SK-MEL-5 (cell line): ENCODE measurements around the gene SLC22A12. TPM values are rescaled to one million over a fixed set of nuclear protein-coding genes. Genes with fewer than 3 reads are reported as not detected.

Experiments used
- DNase-seq: peaks from one replicate; pipeline ENCODE4 v3.0.0-alpha.2; 2016; ENCODE audit warnings: low read depth, low spot score
- in situ Hi-C: cut with HindIII; loops from 2 replicates; pipeline ENCODE4 v1.10.0; 2016; ENCODE audit warnings: low sequenced_read_pairs, high pct_unique_total_duplicates, low pct_unique_long_range_greater_than_20kb
- total RNA-seq: library from RNA; depleted of rRNA; stranded (reverse); fragments of >200 nt; shearing (Covaris generic); gene quantifications from 2 replicates; pipeline ENCODE4 v1.2.3, GENCODE V29; 2014

SLC22A12 gene
- total RNA-seq, 1 experiment from 2014 or later = not detected

DNA sequence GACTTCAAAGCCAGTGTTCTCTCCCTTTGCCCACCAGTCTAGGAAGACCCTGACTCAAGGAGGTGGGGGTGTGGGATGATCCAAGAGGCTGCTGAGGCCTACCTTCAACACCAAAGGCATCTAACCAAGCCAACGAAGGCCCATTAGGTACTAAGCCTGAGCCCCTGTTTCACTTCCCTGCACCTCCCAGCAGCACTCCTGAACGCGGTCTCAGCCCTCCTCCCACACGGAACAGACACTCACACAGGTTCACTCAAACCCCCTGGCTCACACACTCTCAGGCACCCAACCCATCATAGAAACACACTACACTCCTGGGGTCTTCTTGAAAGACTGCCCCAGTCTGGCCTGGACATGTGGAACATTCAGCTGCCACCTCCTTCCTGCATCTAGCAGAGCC is 40.7 kb downstream of the SLC22A12 start:
- no peak for DNase-seq
- in situ Hi-C loops = no loop called here

DNA sequence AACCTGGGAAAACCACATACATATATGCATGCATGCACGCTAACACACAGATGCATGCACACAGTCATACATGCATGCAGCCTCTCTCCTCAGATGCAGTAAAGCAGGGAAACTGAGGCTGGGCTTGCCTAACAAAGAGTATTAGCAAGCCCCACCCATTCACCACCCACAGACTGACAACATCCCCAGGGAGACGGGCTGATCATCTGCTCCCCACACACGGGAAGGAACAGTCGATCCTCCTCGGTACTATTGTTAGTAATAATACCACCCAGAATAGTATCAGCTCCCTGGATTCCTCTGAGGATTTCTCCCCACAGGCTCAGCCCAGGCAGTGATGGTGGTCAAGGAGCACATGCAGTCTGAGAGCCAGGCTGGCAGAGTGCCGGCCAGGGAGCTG is 41.2 kb downstream of the SLC22A12 start:
- no peak for DNase-seq
- in situ Hi-C loops = no loop called here

DNA sequence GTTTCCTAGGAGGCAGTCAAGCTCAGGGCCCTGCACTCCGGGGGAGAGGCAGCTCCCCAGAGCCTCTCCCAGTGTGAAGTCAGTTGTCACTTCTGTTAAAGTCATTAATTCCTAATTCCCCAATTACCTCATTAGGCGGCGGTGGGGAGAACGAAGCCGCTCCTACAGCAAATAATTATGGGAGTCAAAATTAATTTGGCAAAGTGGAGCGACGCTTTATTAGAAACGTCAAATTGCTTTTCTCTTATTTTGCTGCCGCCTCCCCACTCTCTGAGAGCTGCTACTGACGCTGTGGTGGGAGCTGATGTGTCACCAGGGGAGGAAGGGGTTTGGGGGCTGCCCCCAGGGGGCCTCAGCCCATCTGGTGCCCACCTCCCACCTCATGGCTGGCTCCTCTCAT is 41.6 kb downstream of the SLC22A12 start:
- in situ Hi-C loops = no loop called here
- no peak for DNase-seq

- no peak for DNase-seq
- in situ Hi-C loops = no loop called here
These were observed 42.6 kb downstream of the SLC22A12 start for GRCh38 chr11:64633555-64634159.

- no peak for DNase-seq
- in situ Hi-C loops = no loop called here
These were observed 46.5 kb downstream of the SLC22A12 start for GRCh38 chr11:64637334-64638017.

DNA sequence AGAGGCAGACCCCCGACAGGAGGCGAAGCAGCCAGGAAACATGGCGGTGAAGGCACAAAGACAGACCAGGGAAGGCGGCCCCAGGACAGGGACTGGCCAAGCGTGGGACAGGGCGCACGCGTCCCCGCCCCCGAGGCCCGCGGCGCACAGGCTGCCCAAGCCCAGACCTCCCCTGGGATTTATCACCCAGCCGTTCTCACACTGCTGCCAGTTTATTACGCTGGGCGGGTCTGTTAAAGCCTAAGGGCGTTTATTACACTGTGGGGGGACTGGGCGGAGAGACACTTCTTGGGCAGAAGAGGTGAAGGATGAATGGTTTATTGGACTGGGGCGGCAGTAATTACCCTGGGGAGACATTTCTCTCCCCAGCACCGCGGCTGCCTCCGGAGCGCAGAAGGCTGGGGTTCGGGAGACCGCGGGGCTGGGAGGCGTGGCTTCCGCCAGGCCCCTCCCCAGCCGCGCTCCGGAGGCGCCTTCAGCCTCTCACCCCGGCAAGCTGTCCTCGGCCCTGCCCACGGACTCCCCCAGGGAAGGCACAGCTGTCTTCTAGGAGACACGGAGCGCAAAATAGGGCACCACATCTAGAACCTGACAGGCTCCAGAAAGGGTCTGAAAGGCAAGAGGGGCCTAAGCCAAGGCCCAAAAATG is 47.1 kb downstream of the SLC22A12 start:
- DNase-seq = no peak
- in situ Hi-C loops = no loop called here

GRCh38 chr11:64638829-64639228 is 47.8 kb downstream of the SLC22A12 start:
- no peak for DNase-seq
- in situ Hi-C loops = no loop called here

DNA sequence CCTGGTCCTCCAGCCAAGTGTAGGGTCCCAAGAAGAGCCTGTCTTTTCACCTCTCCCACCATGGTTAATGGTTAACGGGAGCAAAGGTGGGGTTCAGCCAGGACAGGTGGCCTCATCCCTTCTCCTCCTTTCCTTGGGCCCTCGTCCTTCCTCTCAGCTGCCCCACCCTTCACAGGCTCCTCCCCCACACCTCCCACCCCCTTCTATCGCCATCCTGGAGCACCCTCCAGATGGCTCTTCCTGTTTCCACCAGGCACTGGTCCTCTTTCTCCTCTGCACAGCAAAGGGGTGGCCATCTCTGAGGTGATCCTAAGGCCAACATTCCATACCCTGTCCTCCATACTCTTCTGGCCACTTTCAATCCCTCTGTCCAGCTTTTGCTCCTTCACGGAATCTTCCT is 48.9 kb downstream of the SLC22A12 start:
- in situ Hi-C loops = no loop called here
- DNase-seq = no peak

DNA sequence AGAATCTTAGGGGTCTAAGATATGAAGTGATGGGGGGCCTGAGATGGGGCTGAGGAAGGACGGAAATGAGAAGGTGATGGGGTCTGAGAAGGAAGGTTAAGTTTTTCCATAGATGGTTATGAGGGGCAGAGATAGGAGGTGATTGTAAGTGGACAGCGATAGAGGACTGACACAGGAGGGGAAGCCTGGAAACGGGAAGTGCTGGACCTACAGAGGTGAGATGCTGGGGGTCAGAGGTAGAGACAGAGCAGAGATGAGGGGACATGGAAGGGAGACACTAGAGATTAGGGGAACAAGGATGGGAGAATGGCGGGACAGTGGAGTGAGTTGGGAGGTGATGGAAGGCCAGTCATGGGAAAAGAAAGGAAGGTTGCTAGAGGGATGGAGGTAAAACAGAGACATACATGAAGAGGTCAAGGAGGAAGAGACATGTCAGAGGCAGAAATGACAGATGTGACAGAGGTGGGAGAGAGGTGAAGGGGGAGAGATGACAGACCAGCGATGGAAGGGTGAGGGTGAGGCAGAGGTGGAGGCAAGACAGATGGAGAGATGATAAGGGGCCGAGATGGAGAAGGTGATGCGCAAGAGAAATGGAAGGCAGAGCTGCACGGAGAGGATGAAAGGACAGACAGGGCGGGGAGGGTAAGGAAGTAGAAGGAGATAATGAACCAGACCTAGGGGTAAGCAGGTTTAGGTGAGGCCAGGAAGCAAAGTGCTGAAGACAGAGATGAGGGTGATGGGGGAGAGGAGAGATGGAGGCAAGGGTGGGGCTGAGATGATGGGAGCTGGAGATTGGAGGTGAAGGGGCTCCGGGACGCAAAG is 50.8 kb downstream of the SLC22A12 start:
- in situ Hi-C loops = no loop called here
- DNase-seq = no peak

- in situ Hi-C loops = no loop called here
- DNase-seq = no peak
These were observed 51.4 kb downstream of the SLC22A12 start for GRCh38 chr11:64642418-64642735.

- in situ Hi-C loops = no loop called here
- no peak for DNase-seq
These were observed 51.8 kb downstream of the SLC22A12 start for GRCh38 chr11:64642871-64643255.

DNA sequence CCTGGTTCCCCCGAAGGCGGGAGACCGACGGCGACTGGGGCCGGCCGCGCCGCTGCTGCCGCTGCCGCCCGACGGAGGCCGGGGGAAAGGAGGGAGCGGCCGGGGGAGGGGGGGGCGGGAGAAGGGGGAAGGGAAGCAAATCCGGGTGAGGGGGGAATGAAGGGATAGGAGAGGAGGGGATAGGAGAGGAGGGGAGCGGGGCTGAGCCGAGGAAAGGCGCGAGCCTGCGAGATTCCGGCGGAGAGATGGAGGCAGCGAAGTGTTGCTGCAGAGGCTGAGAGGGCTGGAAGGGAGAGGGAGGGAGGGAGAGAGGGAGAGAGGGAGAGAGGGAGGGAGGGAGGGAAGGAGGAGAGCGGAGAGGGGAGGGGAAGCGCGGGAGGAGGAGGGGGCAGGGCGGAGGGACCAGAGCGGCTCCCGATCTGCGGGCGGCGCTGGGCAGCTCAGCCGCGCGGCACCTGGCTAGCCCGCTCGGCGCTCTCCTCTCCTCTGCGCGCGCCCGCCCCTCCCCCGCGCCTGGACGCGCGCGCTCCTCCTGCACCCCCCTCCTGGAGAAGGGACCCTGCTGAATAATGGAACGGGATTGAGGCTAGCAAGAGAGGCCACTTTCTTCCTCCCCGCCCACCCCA is 52.3 kb downstream of the SLC22A12 start:
- in situ Hi-C loops = no loop called here
- no peak for DNase-seq

DNA sequence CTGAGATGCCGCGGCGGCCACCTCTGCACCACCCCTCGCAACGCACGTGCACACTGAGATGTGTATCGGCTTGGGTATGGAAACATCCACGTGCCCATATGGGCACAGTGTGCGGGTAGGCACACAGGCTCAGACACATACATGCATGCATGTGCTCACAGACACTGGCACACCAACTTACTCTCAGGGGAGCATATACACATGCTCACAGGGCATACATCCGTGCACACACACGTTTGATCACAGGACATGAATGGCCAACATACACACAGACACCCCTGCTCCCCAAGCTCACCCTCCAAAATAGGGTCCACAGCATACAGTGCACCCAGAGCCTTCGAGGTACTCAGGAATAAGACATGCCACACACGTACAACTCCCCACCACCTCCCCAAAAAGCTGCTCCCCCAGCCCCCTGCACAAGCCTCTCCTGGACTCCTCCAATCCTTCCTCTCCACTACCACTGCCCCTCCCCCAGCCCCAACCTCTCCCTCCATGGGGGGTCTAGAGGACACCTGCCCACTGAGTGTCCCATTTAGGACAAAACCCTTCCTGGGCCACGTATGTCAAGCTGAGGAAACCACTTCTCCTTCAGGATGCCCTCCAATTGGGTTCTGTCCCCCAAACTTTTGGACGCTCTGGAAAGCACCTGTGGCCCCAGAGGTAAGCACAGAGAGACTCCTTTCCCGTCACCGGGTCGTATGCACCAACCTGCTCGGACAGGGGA is 53.1 kb downstream of the SLC22A12 start:
- no peak for DNase-seq
- in situ Hi-C loops = no loop called here

GRCh38 chr11:64644647-64645275 is 53.7 kb downstream of the SLC22A12 start:
- in situ Hi-C loops = no loop called here
- no peak for DNase-seq

DNA sequence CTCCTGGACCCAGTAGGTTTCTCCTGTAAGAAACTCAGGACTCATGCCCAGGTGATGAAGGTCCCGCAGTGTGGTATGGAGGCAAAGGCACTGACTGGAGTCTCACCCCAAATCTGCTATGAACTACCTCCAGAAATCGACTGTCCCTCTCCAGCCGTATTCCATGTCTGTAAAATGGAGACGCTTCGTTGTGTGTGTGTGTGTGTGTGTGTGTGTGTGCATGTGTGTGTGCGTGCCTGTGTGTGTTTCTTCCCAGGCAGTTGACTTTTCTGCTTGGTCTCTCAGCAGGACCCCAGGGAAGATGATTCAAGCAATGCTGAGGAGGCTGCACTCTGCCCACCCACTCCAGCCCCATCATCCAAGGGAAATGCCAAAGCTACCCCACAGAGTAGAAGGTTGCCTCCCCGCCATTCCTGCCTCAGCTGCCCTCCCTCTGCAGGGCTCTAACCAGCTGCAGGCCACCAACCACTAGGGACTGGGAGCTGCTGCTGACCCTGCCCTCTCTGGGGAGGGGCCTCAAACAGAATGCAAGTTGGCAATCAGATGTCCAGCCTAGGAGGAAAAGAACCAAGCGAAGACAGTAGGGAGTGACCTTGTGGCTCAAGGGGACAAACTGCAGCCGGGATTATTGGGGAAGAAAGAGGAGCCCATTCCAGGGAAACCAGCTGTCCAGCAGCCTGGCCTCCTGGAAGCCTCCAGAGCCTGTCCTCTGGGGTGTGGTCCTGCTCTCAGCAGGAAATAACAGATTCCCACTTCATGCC is 56.2 kb downstream of the SLC22A12 start:
- DNase-seq = no peak

GRCh38 chr11:64648551-64648950 is 57.5 kb downstream of the SLC22A12 start:
- no peak for DNase-seq
- in situ Hi-C loops = no loop called here

More for the DNA sequence above, 56.2 kb downstream of the SLC22A12 start:
- in situ Hi-C loops = no loop called here
